ENCODE data around the gene ARHGAP42.

ARHGAP42 gene

DNA sequence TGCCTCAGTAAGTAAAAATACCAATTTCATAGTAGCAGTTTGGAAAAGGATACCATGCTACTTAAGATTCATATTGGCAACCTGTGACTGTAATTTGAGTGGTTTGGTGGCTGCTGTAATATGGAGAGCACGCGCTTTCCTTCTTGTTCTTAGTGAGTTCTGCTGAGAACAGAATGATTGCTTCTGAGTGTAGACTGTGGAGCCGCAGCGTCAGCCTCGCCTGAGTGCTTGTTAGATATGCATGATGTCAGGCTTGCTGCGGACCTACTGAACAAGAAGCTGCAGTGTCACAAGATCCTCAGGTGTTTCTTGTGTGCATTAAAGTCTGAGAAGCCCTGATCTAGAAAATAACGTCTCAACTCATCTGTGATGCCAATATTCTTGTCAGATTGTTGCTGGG is 143.2 kb downstream of the ARHGAP42 start:
- Histone ChIP-seq H3K9me3 (ENCODE audit: low read length) (no peaks in the 10 kb centered on the region), H3K4me1 (ENCODE audit: insufficient read depth, low read length, severe bottlenecking) (no peaks in the 10 kb centered on the region), H3K36me3 (ENCODE audit: insufficient read depth, low read length) (no peaks in the 10 kb centered on the region), H3K27me3 (ENCODE audit: insufficient read depth, low read length) (no peaks in the 10 kb centered on the region), H3K4me2 (ENCODE audit: low read length) (no peak overlapping the region), H3K79me2 (ENCODE audit: insufficient read depth, low read length) (no peaks in the 10 kb centered on the region), H2AFZ (ENCODE audit: low read length) (no peak overlapping the region), H3K27ac (ENCODE audit: low read depth, low read length, poor library complexity, severe bottlenecking) (no peak overlapping the region), H3K4me3 (ENCODE audit: low read depth, low read length, poor library complexity, severe bottlenecking) (no peak overlapping the region), H3K9me2 (ENCODE audit: low read depth, low read length) (no peaks in the 10 kb centered on the region), H4K20me1 (ENCODE audit: insufficient read depth, low read length) (no peaks in the 10 kb centered on the region), H3K9ac (ENCODE audit: low read length) (no peak overlapping the region), H3F3A (ENCODE audit: insufficient read depth, low read length) (no peaks in the 10 kb centered on the region)
- no peak for TF ChIP-seq EZH2 (IDR thresholded peaks at IDR 0.05; ENCODE audit: borderline replicate concordance, low read length)
- TF ChIP-seq, protein P1, sequence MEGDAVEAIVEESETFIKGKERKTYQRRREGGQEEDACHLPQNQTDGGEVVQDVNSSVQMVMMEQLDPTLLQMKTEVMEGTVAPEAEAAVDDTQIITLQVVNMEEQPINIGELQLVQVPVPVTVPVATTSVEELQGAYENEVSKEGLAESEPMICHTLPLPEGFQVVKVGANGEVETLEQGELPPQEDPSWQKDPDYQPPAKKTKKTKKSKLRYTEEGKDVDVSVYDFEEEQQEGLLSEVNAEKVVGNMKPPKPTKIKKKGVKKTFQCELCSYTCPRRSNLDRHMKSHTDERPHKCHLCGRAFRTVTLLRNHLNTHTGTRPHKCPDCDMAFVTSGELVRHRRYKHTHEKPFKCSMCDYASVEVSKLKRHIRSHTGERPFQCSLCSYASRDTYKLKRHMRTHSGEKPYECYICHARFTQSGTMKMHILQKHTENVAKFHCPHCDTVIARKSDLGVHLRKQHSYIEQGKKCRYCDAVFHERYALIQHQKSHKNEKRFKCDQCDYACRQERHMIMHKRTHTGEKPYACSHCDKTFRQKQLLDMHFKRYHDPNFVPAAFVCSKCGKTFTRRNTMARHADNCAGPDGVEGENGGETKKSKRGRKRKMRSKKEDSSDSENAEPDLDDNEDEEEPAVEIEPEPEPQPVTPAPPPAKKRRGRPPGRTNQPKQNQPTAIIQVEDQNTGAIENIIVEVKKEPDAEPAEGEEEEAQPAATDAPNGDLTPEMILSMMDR (IDR thresholded peaks at IDR 0.05; ENCODE audit: low read length): no peak

- no peak overlapping the region for H3K9ac ChIP-seq (ENCODE audit: low read length)
These were observed 144.1 kb downstream of the ARHGAP42 start for GRCh38 chr11:100830978-100831732.

DNA sequence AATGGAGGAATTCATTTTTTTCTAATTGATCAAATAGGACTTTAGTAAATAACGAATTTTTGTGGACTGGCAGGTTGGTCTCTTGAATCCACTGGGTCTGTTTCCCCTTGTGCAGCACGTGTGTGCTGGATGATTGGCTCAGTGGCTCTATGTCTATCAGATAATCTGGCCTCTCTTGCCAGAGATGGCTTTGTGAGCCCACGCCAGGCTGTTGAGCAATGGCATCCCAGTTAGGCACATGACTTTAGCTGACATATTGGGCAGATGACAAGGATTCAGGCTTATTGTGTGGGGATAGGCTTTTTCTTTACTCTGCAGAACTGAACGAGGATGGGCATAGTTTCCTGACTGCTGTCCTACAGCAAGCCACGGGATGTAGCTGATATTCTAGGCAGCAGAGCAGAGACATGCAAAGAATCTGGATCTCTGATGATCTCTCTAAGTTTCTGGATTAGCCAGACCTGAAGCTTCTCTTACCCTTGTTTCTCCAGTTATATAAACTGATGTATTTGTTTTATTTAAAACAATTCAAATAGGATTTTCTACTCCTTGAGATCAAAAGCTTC is 144.9 kb downstream of the ARHGAP42 start:
- Histone ChIP-seq H3K27me3 (ENCODE audit: insufficient read depth, low read length) (no peaks in the 10 kb centered on the region), H3K9me2 (ENCODE audit: low read depth, low read length) (no peaks in the 10 kb centered on the region), H3K9ac (ENCODE audit: low read length) (no peak overlapping the region), H3K4me1 (ENCODE audit: insufficient read depth, low read length, severe bottlenecking) (no peaks in the 10 kb centered on the region), H3K9me3 (ENCODE audit: low read length) (no peaks in the 10 kb centered on the region), H3K79me2 (ENCODE audit: insufficient read depth, low read length) (no peaks in the 10 kb centered on the region), H3K4me3 (ENCODE audit: low read depth, low read length, poor library complexity, severe bottlenecking) (no peak overlapping the region), H3K4me2 (ENCODE audit: low read length) (no peak overlapping the region), H2AFZ (ENCODE audit: low read length) (no peak overlapping the region), H4K20me1 (ENCODE audit: insufficient read depth, low read length) (no peaks in the 10 kb centered on the region), H3K36me3 (ENCODE audit: insufficient read depth, low read length) (no peaks in the 10 kb centered on the region), H3F3A (ENCODE audit: insufficient read depth, low read length) (no peaks in the 10 kb centered on the region), H3K27ac (ENCODE audit: low read depth, low read length, poor library complexity, severe bottlenecking) (no peak overlapping the region)
- TF ChIP-seq, protein P1 (IDR thresholded peaks at IDR 0.05; ENCODE audit: low read length): no peak
- TF ChIP-seq EZH2 (IDR thresholded peaks at IDR 0.05; ENCODE audit: borderline replicate concordance, low read length): no peak

More at GRCh38 chr11:100830978-100831732, 144.1 kb downstream of the ARHGAP42 start:
- TF ChIP-seq, protein P1 (IDR thresholded peaks at IDR 0.05; ENCODE audit: low read length): no peak
- TF ChIP-seq EZH2 (IDR thresholded peaks at IDR 0.05; ENCODE audit: borderline replicate concordance, low read length): no peak
- no peak overlapping the region for H3K4me3 ChIP-seq (ENCODE audit: low read depth, low read length, poor library complexity, severe bottlenecking)
- H3K36me3 ChIP-seq (ENCODE audit: insufficient read depth, low read length): no peaks in the 10 kb centered on the region
- H3K4me1 ChIP-seq (ENCODE audit: insufficient read depth, low read length, severe bottlenecking): no peaks in the 10 kb centered on the region
- no peaks in the 10 kb centered on the region for H3K9me3 ChIP-seq (ENCODE audit: low read length)
- no peak overlapping the region for H3K4me2 ChIP-seq (ENCODE audit: low read length)
- H3F3A ChIP-seq (ENCODE audit: insufficient read depth, low read length): no peaks in the 10 kb centered on the region
- no peaks in the 10 kb centered on the region for H3K27me3 ChIP-seq (ENCODE audit: insufficient read depth, low read length)
- no peaks in the 10 kb centered on the region for H3K9me2 ChIP-seq (ENCODE audit: low read depth, low read length)
- H4K20me1 ChIP-seq (ENCODE audit: insufficient read depth, low read length): no peaks in the 10 kb centered on the region
- no peak overlapping the region for H2AFZ ChIP-seq (ENCODE audit: low read length)
- H3K27ac ChIP-seq (ENCODE audit: low read depth, low read length, poor library complexity, severe bottlenecking): no peak overlapping the region
- H3K79me2 ChIP-seq (ENCODE audit: insufficient read depth, low read length): no peaks in the 10 kb centered on the region

Data from OCI-LY1 (cell line).